ENCODE results near the gene TBC1D2.
A peak's percentile ranks its signal among the peaks of the same experiment; 100 is the strongest.

TBC1D2 gene

GRCh38 chr9:98236901-98237487 is 18.5 kb downstream of the TBC1D2 start:
- peak; percentile 46 for DNase-seq

- no peak for DNase-seq
Observed at GRCh38 chr9:98235126-98235525, 20.3 kb downstream of the TBC1D2 start.

- DNase-seq, result no peak
Observed at GRCh38 chr9:98234245-98234825, 21.1 kb downstream of the TBC1D2 start.

DNA sequence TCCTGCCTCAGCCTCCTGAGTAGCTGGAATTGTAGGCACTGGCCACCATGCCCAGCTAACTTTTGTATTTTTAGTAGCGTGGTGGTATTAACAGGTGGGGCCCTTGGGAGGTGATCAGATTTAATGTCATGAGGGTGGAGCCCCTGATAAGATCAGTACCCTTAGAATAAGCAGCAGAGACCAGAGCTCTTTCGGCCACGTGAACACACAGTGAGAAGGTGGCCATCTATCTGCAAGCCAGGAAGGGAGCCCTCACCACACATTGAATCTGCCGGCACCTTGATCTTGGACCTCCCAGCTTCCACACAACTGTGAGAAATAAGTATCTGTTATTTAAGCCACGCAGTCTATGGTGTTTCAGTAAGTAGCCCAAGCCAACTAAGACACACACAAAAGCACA is 22.5 kb downstream of the TBC1D2 start:
- DNase-seq, result no peak

DNA sequence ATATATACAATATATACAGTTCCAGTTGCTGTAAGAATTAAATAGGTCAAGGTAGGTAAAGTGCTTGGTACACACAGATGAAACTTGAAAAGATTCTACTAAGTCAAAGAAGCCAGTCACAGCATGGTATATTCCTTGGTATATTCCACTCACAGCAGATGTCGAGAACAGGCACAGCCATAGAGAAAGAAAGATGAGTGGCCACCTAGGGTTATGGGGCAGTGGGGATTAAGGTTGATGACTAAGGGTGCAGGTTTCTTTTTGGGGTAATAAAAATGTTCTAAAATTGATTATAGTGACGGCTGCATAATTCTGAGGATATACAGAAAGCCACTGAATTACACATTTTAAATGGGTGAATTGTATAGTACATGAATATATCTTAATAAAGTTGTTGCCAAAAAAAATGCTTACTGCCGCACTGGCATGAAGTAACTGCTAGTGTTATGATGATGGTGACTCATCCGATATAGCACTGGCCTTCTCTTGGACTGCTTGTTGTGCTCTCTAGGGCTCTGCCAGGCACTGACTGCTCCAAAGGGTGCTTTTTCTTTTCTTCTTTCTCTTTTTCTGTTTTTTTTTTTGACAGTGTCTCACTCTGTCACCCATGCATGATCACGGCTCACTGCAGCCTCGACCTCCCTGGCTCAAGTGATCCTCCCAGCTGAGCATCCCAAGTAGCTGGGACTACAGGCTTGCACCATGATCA is 23.5 kb downstream of the TBC1D2 start:
- peak; percentile 46 for DNase-seq

DNA sequence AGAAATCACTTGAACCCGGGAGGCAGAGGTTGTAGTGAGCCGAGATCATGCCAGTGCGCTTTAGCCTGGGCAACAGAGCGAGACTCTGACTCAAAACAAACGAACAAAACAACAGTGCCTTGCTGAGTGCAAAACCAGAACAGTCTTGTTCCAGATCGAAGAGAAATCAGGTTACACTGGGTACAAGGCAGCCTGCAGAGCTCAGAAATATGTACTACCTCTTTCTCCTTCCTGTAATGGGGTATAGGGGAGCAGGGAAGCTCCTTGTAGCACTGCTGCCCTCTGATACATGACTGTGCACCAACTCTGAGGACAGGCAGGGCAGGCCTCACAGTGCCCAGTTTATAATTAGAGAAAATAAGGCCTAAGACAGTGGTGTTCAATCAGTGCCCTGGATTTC is 24.7 kb downstream of the TBC1D2 start:
- DNase-seq, result no peak

- DNase-seq, result no peak
Observed at GRCh38 chr9:98230304-98230703, 25.1 kb downstream of the TBC1D2 start.

GRCh38 chr9:98229620-98230019 is 25.8 kb downstream of the TBC1D2 start:
- no peak for DNase-seq

DNA sequence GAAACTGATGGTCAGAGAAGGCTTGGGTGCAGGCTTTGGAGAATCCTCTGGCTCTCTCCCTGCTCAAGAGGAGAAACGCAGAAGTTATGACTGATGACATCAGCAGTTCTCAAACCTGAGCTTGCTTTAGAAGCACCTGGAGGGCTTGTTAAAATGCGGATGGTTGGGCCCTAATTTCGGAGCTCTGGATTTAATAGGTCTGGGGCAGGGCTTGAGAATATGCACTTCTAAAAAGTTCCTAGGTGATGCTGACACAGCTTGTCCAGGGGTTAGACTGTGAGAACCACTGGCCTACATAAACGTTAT is 26.4 kb downstream of the TBC1D2 start:
- no peak for DNase-seq

GRCh38 chr9:98228392-98229089 is 26.9 kb downstream of the TBC1D2 start:
- DNase-seq, result no peak

- DNase-seq, result no peak
Observed at GRCh38 chr9:98227883-98228282, 27.6 kb downstream of the TBC1D2 start.

GRCh38 chr9:98226957-98227356 is 28.5 kb downstream of the TBC1D2 start:
- DNase-seq, result no peak

DNA sequence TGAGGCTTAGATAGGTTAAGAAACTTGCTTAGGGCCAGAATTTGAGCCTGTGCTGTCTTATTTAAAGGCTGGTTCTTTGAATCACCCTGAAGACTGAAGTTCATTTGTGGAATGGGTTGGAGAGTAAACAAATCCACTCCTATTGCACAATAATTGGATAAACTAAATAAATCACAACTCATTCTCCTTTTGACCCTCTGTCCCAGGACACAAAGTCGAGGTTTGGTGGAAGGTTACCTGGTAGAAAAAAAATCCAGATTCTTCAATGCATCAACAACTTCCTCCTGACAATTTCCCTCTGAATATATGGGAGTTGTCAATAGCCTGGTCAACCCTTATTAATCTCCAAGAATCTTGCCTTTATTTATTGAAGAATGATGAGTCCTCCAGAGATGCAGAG is 28.9 kb downstream of the TBC1D2 start:
- DNase-seq, result no peak

- no peak for DNase-seq
Observed at GRCh38 chr9:98225015-98225442, 30.4 kb downstream of the TBC1D2 start.

DNA sequence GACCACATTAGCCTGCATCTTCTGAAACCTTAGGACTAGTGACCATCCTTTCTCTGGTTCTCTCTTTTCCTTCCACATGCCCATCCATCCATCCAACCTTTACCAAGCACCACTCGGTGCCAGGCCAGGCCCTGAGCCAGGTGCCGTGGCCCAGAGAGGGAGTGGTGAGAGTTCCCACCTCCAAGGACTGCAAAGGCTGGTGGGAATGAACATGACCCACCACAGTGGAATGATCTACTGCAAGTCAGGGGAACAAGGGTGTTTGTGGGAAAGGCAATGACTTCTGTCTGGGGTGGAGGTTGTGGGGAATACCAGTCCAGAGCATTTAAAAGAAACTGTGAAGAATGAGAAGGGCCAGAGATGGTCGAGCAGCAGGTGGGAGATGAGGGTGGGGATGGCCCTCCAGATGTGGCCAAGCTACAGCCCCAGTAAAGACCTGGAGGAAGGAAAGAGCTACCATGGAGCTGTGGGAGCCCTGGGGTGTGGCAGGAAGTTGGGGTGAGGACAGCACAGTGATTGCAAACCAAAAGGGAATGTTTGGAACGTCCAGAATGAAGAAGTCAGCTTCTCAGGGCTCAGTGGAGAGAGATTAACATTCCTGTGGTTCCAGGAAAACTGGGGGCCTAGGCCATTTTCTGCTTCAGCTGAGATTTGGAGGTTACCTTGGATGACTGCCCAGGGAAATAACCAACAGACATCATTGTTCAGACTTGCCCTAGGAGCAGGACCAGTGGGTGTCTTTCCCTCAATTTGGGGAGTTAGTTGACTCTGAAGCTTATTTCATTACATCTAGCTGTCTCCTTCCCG is 32.4 kb downstream of the TBC1D2 start:
- DNase-seq, result no peak

- DNase-seq, result no peak
Observed at GRCh38 chr9:98220911-98221310, 34.5 kb downstream of the TBC1D2 start.

DNA sequence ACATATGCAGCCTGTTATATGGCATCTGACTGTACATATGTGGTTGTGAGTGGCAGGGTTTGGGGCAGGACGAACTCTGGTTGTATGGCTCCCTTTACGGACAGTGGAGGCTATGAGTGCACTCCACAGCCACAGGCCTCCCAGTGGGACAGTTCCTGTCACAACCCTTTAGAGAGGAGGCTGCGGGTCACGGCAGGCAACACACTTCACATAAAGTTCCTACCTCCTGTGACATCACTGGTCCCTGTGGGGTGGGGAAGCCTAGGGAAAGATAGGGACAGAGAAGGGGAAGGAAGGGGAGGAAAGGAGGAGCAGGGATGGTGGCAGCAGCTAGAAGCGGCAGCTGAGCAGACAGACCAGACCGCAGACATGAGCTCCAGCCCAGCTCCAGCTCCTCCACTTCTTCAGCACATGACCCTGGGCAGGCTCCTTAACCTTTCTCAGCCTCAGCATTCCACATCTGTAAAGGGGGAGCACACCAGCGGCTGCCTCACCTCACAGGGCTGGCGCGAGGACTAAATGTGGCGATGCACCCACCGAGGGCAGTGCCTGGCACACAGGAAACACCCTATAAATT is 35.6 kb downstream of the TBC1D2 start:
- DNase-seq, result no peak

DNA sequence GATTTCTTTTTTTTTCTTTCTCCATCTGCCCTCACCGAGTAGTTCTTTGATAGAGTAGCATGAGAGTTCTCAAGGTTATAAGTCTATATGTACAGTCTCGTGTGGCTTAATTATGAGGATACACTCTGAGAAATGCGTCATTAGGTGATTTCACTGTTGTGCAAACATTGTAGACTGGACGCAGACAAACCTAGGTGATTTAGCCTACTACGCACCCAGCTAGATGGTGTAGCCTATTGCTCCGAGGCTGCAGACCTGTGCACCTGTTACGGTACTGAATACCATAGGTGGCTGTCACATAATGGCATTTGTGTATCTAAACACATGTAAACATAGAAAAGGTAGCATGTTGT is 36.1 kb downstream of the TBC1D2 start:
- DNase-seq, result no peak

GRCh38 chr9:98218562-98219363 is 36.7 kb downstream of the TBC1D2 start:
- DNase-seq, result no peak

DNA sequence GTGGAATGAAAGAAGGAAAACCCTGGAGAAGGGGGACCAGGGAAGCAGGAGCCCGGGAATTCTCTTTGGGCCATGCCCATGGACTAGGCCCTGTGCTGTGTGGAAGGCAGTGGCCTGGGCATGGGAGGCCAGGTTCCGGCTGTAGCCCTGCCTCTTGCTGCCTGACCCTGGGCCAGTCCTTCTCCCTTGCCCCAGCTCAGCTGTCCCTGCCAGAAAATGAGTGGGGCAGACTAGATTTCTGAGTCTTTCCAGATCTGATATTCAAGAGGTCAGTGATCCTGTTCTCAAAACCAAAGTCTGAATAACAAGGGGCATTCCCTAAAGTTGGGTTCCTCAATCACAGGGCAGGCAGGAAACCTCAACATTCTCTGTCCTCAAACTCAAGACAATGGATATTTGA is 38.2 kb downstream of the TBC1D2 start:
- DNase-seq, result no peak

DNA sequence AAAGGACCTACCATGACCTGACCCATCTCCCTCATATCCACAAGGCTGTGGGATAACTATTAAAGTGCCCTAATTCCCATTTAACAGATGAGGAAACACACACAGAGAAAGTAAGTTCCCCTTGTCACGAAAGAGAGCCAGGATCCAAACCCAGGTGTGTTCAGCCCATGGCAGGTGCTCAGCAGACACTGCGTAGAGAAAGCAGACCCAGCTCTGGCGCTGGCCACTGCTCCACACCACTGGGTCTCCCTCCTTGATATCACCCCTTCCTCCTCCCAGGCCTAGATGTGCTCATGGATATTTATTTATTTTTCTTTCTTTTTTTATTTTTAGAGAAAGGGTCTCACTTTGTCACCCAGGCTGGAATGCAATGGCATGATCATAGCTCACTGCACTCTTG is 39.1 kb downstream of the TBC1D2 start:
- no peak for DNase-seq

DNA sequence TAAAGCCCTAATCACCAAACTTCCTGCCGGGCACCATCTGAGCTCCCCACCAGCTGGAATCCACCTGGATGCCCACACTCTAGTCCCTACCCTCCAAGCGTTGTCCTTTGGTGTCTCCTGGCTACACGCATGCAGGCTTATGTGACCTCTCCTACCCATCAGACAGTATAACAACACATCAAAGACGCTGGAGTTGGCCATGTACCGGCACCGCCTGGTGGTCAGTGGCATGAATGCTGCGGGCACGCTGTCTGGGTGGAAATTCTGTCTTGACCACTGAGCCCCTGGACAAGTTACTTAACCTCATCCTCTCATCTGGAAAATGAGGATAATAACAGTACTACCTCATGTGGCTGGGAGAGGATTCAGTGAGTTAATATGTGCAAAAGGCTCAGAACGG is 39.6 kb downstream of the TBC1D2 start:
- no peak for DNase-seq
